AG09309 (cell line): Measurements from ENCODE around the gene ZFYVE27.

Experiments used
- DNase-seq: peaks from one replicate; pipeline ENCODE4 v3.0.0-alpha.2; 2010; ENCODE audit warnings: low read depth
- H3K4me3 ChIP-seq: 2 replicates; pipeline ENCODE4 v1.5.1; 2011; ENCODE audit warnings: mild to moderate bottlenecking, low read depth, low read length, moderate library complexity; ENCODE audit not compliant: control insufficient read depth
- CTCF ChIP-seq: IDR thresholded peaks from 2 replicates; pipeline ENCODE4 v1.5.1; 2011; ENCODE audit warnings: mild to moderate bottlenecking, low read depth, low read length, inconsistent platforms; ENCODE audit not compliant: insufficient read depth, control insufficient read depth; ENCODE audit errors: missing control alignments

The ZFYVE27 gene

GRCh38 chr10:97801422-97801821, 64.5 kb downstream of the ZFYVE27 start:
- no peak overlapping the region for H3K4me3 ChIP-seq
- TF ChIP-seq CTCF, result no peak
- DNase-seq, result no peak

- DNase-seq, result no peak
- TF ChIP-seq CTCF, result no peak
- H3K4me3 ChIP-seq, result no peak overlapping the region
Measured at GRCh38 chr10:97805096-97805884, 68.4 kb downstream of the ZFYVE27 start.

GRCh38 chr10:97805949-97806348, 69.0 kb downstream of the ZFYVE27 start:
- no peak for DNase-seq
- no peak overlapping the region for H3K4me3 ChIP-seq
- no peak for TF ChIP-seq CTCF

DNA sequence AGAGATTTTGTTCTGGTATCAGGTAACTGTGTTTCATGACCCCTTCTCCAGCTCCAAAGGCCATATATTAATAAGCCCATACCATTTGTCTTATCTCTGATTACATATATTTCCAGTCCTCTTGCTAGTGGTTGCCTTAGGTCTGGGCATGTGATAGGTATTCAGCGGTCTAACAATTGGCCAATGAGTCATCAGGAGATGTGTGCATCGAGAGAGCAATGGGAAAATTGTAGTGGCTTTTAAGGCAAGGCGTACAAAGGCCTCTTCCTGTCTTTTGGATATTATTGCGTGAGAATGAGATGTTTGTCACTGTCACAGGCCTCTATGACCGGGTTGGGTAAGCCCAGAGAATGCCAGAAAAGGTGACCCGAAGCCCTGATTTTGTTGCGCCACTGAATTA, 73.5 kb downstream of the ZFYVE27 start:
- no peak for TF ChIP-seq CTCF
- DNase-seq, result no peak
- no peak overlapping the region for H3K4me3 ChIP-seq
